MCF 10A (cell line): ENCODE results near the gene OR2T4. TPM values are rescaled to one million over a fixed set of nuclear protein-coding genes. Genes with fewer than 3 reads are reported as not detected.

Source experiments
- BruUV-seq: library from RNA; stranded (reverse); fragments of 400-500 nt; replicated peaks from 2 replicates; lab custom pipeline; 2021; lab: Mats Ljungman, UMichigan
- CTCF ChIA-PET: fragments of 300-600 bp; sonication (Branson Sonifier 250); formaldehyde crosslinking; extraction: SDS; loops from one replicate; lab custom pipeline; 2021; ENCODE audit warnings: antibody characterized with exemption, inconsistent platforms; lab: Yijun Ruan, JAX
- POLR2A ChIA-PET: fragments of 300-600, 350-650 bp; sonication (Branson Sonifier 250); formaldehyde crosslinking; extraction: SDS; loops from one replicate; lab custom pipeline; 2020; ENCODE audit warnings: antibody characterized with exemption, inconsistent platforms; lab: Yijun Ruan, JAX
- DNase-seq: peaks from one replicate; pipeline ENCODE4 v3.0.0-alpha.2; 2018; ENCODE audit not compliant: unreplicated experiment
- H3K27ac Mint-ChIP-seq: one replicate; pipeline ENCODE4 v1.8.0; 2022; ENCODE audit warnings: mild to moderate bottlenecking, low read depth, mixed read lengths; ENCODE audit not compliant: unreplicated experiment
- H3K27me3 Mint-ChIP-seq: one replicate; pipeline ENCODE4 v1.8.0; 2022; ENCODE audit warnings: mixed read lengths; ENCODE audit not compliant: insufficient read depth, unreplicated experiment
- H3K36me3 Mint-ChIP-seq: one replicate; pipeline ENCODE4 v1.8.0; 2022; ENCODE audit warnings: mild to moderate bottlenecking, moderate library complexity, mixed read lengths; ENCODE audit not compliant: insufficient read depth, unreplicated experiment
- H3K4me1 Mint-ChIP-seq: one replicate; pipeline ENCODE4 v1.8.0; 2022; ENCODE audit warnings: mixed read lengths; ENCODE audit not compliant: insufficient read depth, unreplicated experiment
- H3K4me3 Mint-ChIP-seq: one replicate; pipeline ENCODE4 v1.8.0; 2022; ENCODE audit warnings: mild to moderate bottlenecking, moderate library complexity, mixed read lengths; ENCODE audit not compliant: unreplicated experiment
- H3K9me3 Mint-ChIP-seq: one replicate; pipeline ENCODE4 v1.8.0; 2022; ENCODE audit warnings: mixed read lengths; ENCODE audit not compliant: unreplicated experiment
- CTCF ChIP-seq: fragments of 200-600 bp; IDR thresholded peaks from one replicate; pipeline ENCODE4 v1.8.0; 2022; ENCODE audit warnings: antibody characterized with exemption, mild to moderate bottlenecking; ENCODE audit not compliant: unreplicated experiment
- intact Hi-C: fragments of 100-400 bp; cut with micrococcal nuclease; formaldehyde crosslinking; loops from 2 replicates; pipeline ENCODE4 v1.14.1; 2022
- total RNA-seq: library from RNA; stranded (reverse); gene quantifications from 2 replicates; pipeline ENCODE4 v1.2.3, GENCODE V29; 2022

The OR2T4 gene
- total RNA-seq, 1 experiment from 2014 or later: not detected

- intact Hi-C loops: no loop called here
- Mint-ChIP-seq H3K4me1 (peaks cover 16% of the 10 kb centered on the region), H3K4me3 (no peak overlapping the region), H3K36me3 (no peaks in the 10 kb centered on the region), H3K27me3 (no peaks in the 10 kb centered on the region), H3K27ac (no peak overlapping the region), H3K9me3 (peaks cover 7% of the 10 kb centered on the region)
- TF ChIP-seq CTCF: no peak
- CTCF ChIA-PET: interaction anchor here (0.6 to 1.4 kb wide), 2 partner anchors 131 to 693 kb away, joined by 3 to 7 read pairs; no protein-coding TSS in a partner anchor
- POLR2A ChIA-PET: no interaction called here
- DNase-seq: peak; percentile 11
- BruUV-seq: no TSS peak
Observed at GRCh38 chr1:248373761-248374160, 12.3 kb downstream of the OR2T4 start.

GRCh38 chr1:248375446-248375845 lies 14.0 kb downstream of the OR2T4 start, which contains the start of gene OR2T6:
TSS of gene OR2T6 (plus strand) at chr1:248375746. CDS start at chr1:248387609, 11,863 bp downstream.
- ChIA-PET POLR2A (interaction anchor here (1.1 kb wide), 1 partner anchor 9 kb away, joined by 3 read pairs; no protein-coding TSS in a partner anchor), CTCF (no interaction called here)
- Mint-ChIP-seq H3K36me3 (no peaks in the 10 kb centered on the region), H3K27me3 (no peaks in the 10 kb centered on the region), H3K4me1 (peaks cover 21% of the 10 kb centered on the region), H3K4me3 (no peak within 1 kb of the TSS), H3K9me3 (peaks cover 7% of the 10 kb centered on the region), H3K27ac (peak within 1 kb of the TSS; percentile 11)
- peak; percentile 12 for DNase-seq
- intact Hi-C loops: no loop called here
- no peak for TF ChIP-seq CTCF
- no TSS peak for BruUV-seq

- BruUV-seq: no TSS peak
- peaks cover 2% of the 10 kb centered on the region for H3K9me3 Mint-ChIP-seq
- no peak overlapping the region for H3K27ac Mint-ChIP-seq
- DNase-seq: no peak
- peaks cover 21% of the 10 kb centered on the region for H3K4me1 Mint-ChIP-seq
- ChIA-PET CTCF (interaction anchor here (0.5 to 1.4 kb wide), 7 partner anchors 12 to 693 kb away, joined by 3 to 6 read pairs (median 3); no protein-coding TSS in a partner anchor), POLR2A (interaction anchor here (0.7 kb wide), 1 partner anchor 19 kb away, joined by 3 read pairs; no protein-coding TSS in a partner anchor)
- no peak for TF ChIP-seq CTCF
- intact Hi-C loops: no loop called here
- H3K4me3 Mint-ChIP-seq: no peak overlapping the region
- no peaks in the 10 kb centered on the region for H3K27me3 Mint-ChIP-seq
- no peaks in the 10 kb centered on the region for H3K36me3 Mint-ChIP-seq
Observed at GRCh38 chr1:248376916-248377315, 15.5 kb downstream of the OR2T4 start.

- BruUV-seq: no TSS peak
- ChIA-PET CTCF (interaction anchor here (0.6 kb wide), 1 partner anchor 627 kb away, joined by 3 read pairs; no protein-coding TSS in a partner anchor), POLR2A (no interaction called here)
- no peak for TF ChIP-seq CTCF
- H3K27ac Mint-ChIP-seq: no peak overlapping the region
- H3K4me3 Mint-ChIP-seq: no peak overlapping the region
- intact Hi-C loops: no loop called here
- H3K9me3 Mint-ChIP-seq: no peaks in the 10 kb centered on the region
- H3K27me3 Mint-ChIP-seq: no peaks in the 10 kb centered on the region
- DNase-seq: no peak
- peaks cover 9% of the 10 kb centered on the region for H3K4me1 Mint-ChIP-seq
- no peaks in the 10 kb centered on the region for H3K36me3 Mint-ChIP-seq
Observed at GRCh38 chr1:248380854-248381253, 19.4 kb downstream of the OR2T4 start.
